ENCODE results near the gene ANKS3.

The ANKS3 gene

GRCh38 chr16:4696905-4697847 is 36.9 kb downstream of the ANKS3 start:
- no peak for DNase-seq (ENCODE audit: low read depth in 2 of 2)

- DNase-seq (ENCODE audit: low read depth in 2 of 2): no peak
Observed at GRCh38 chr16:4696172-4696904, 37.7 kb downstream of the ANKS3 start.

- no peak for DNase-seq (ENCODE audit: low read depth in 2 of 2)
Observed at GRCh38 chr16:4695473-4696171, 38.4 kb downstream of the ANKS3 start.

GRCh38 chr16:4694642-4695451 is 39.2 kb downstream of the ANKS3 start:
- no peak for DNase-seq (ENCODE audit: low read depth in 2 of 2)

- DNase-seq (ENCODE audit: low read depth in 2 of 2): peak in 1 of 2 donors; percentile 32
Observed at GRCh38 chr16:4693956-4694641, 40.0 kb downstream of the ANKS3 start.

GRCh38 chr16:4693296-4693955 is 40.6 kb downstream of the ANKS3 start, which contains the start of gene NUDT16L1:
Gene NUDT16L1 (plus strand): TSS chr16:4693562. CDS start chr16:4693727, 165 bp downstream.
- peak; percentile 95 to 98 for DNase-seq (ENCODE audit: low read depth in 2 of 2)

GRCh38 chr16:4692460-4693295 is 41.4 kb downstream of the ANKS3 start:
- no peak for DNase-seq (ENCODE audit: low read depth in 2 of 2)

- DNase-seq (ENCODE audit: low read depth in 2 of 2): no peak
Observed at GRCh38 chr16:4691666-4692412, 42.2 kb downstream of the ANKS3 start.

- DNase-seq (ENCODE audit: low read depth in 2 of 2): no peak
Observed at GRCh38 chr16:4690946-4691665, 43.0 kb downstream of the ANKS3 start.

GRCh38 chr16:4689864-4690704 is 44.0 kb downstream of the ANKS3 start:
- DNase-seq (ENCODE audit: low read depth in 2 of 2): no peak

GRCh38 chr16:4689091-4689671 is 44.9 kb downstream of the ANKS3 start:
- DNase-seq (ENCODE audit: low read depth in 2 of 2): no peak

- DNase-seq (ENCODE audit: low read depth in 2 of 2): no peak
Observed at GRCh38 chr16:4688674-4689045, 45.4 kb downstream of the ANKS3 start.

GRCh38 chr16:4687946-4688673 is 46.0 kb downstream of the ANKS3 start:
- DNase-seq (ENCODE audit: low read depth in 2 of 2): no peak

- DNase-seq (ENCODE audit: low read depth in 2 of 2): no peak
Observed at GRCh38 chr16:4687416-4687815, 46.7 kb downstream of the ANKS3 start.

GRCh38 chr16:4686497-4687210 is 47.4 kb downstream of the ANKS3 start:
- DNase-seq (ENCODE audit: low read depth in 2 of 2): no peak

All from stimulated activated CD8-positive, alpha-beta memory T cell treated with anti-CD3 and anti-CD28 coated beads, Interleukin-2, amount 100 ng/mL, for 48 hours (primary cell).